SK-N-SH (cell line): ENCODE measurements around the gene NHERF2. TPM values are rescaled to one million over a fixed set of nuclear protein-coding genes. Genes with fewer than 3 reads are reported as not detected.

Experiments
- CTCF ChIA-PET: fragments of 300-600, 350-600 bp; formaldehyde crosslinking; extraction: SDS; loops from one replicate; lab custom pipeline; 2021; lab: Yijun Ruan, JAX
- POLR2A ChIA-PET: fragments of 350-600 bp; sonication (Branson Sonifier 250); formaldehyde crosslinking; extraction: SDS; loops from one replicate; lab custom pipeline; 2020; ENCODE audit warnings: antibody characterized with exemption, inconsistent platforms; lab: Yijun Ruan, JAX
- DNase-seq: peaks from one replicate; pipeline ENCODE4 v3.0.0; 2012
- H2AFZ ChIP-seq: fragments of 200-600 bp; sonication (generic); 2 replicates; pipeline ENCODE4 v1.8.1; 2016; ENCODE audit warnings: antibody characterized with exemption, mild to moderate bottlenecking, low read depth
- H3F3A ChIP-seq: fragments of 200-600 bp; sonication (generic); replicated peaks from 2 replicates; pipeline ENCODE3; 2016; ENCODE audit warnings: antibody characterized with exemption, mild to moderate bottlenecking; ENCODE audit not compliant: insufficient read depth
- H3K27ac ChIP-seq, 2 experiments: fragments of 200-500 bp in 1 of 2; fragments of 200-600 bp in 1 of 2; sonication (Bioruptor generic) in 1 of 2; sonication (generic), shearing (Covaris generic) in 1 of 2; 2 replicates each; pipeline versions ENCODE4 v1.5.1 to v1.6.1; 2014 to 2016; ENCODE audit warnings: low read depth in 2 of 2, inconsistent platforms in 1 of 2, low read length in 1 of 2, mild to moderate bottlenecking in 1 of 2, mixed read lengths in 1 of 2
- H3K27me3 ChIP-seq: fragments of 200-600 bp; sonication (generic), shearing (Covaris generic); 2 replicates; pipeline ENCODE4 v1.6.1; 2016; ENCODE audit warnings: mixed run types; ENCODE audit not compliant: insufficient read depth
- H3K36me3 ChIP-seq, 2 experiments: fragments of 200-500 bp in 1 of 2; fragments of 200-600 bp in 1 of 2; sonication (Bioruptor generic) in 1 of 2; sonication (generic) in 1 of 2; replicated peaks in 1 of 2; 2 replicates each; pipeline versions ENCODE3 to v1.5.1; 2014 to 2016; ENCODE audit warnings: low read length in 1 of 2, mild to moderate bottlenecking in 1 of 2; ENCODE audit not compliant: insufficient read depth in 2 of 2, control insufficient read depth in 1 of 2
- H3K4me1 ChIP-seq, 2 experiments: fragments of 200-500 bp in 1 of 2; fragments of 200-600 bp in 1 of 2; sonication (Bioruptor generic) in 1 of 2; sonication (generic), shearing (Covaris generic) in 1 of 2; 2 replicates each; pipeline versions ENCODE4 v1.5.1 to v1.6.1; 2014 to 2016; ENCODE audit warnings: low read depth in 1 of 2, low read length in 1 of 2, mixed run types in 1 of 2; ENCODE audit not compliant: insufficient read depth in 2 of 2, control insufficient read depth in 1 of 2
- H3K4me2 ChIP-seq: fragments of 200-600 bp; sonication (generic), shearing (Covaris generic); 2 replicates; pipeline ENCODE4 v1.6.1; 2017; ENCODE audit warnings: mixed run types
- H3K4me3 ChIP-seq, 2 experiments: fragments of 200-500 bp in 1 of 2; fragments of 200-600 bp in 1 of 2; sonication (Bioruptor generic) in 1 of 2; sonication (generic), shearing (Covaris generic) in 1 of 2; 2 replicates each; pipeline versions ENCODE4 v1.5.1 to v1.8.1; 2014 to 2016; ENCODE audit warnings: low read depth in 2 of 2, inconsistent platforms in 1 of 2, low read length in 1 of 2, mild to moderate bottlenecking in 1 of 2, mixed read lengths in 1 of 2, moderate library complexity in 1 of 2
- H3K79me2 ChIP-seq: fragments of 200-600 bp; sonication (generic); 2 replicates; pipeline ENCODE4 v1.8.1; 2017; ENCODE audit warnings: mild to moderate bottlenecking; ENCODE audit not compliant: insufficient read depth
- H3K9ac ChIP-seq: fragments of 200-600 bp; sonication (generic); 2 replicates; pipeline ENCODE4 v1.6.1; 2017; ENCODE audit warnings: mixed run types
- H3K9me2 ChIP-seq: fragments of 200-600 bp; sonication (generic); 2 replicates; pipeline ENCODE4 v1.6.1; 2017; ENCODE audit warnings: mixed run types
- H3K9me3 ChIP-seq: fragments of 200-600 bp; sonication (generic); 2 replicates; pipeline ENCODE4 v1.6.1; 2017; ENCODE audit warnings: mixed run types, mild to moderate bottlenecking, moderate library complexity
- H4K20me1 ChIP-seq: fragments of 200-600 bp; sonication (generic); 2 replicates; pipeline ENCODE4 v1.6.1; 2017; ENCODE audit warnings: mild to moderate bottlenecking, mixed run types; ENCODE audit not compliant: insufficient read depth
- GATA2 ChIP-seq: sonication (generic); formaldehyde crosslinking; IDR thresholded peaks from 2 replicates; pipeline ENCODE4 v1.5.0; 2020; ENCODE audit warnings: mild to moderate bottlenecking, missing genetic modification reagents
- JUND ChIP-seq: IDR thresholded peaks from 2 replicates; pipeline ENCODE4 v1.4.0; 2012
- MAX ChIP-seq: IDR thresholded peaks from 2 replicates; pipeline ENCODE4 v1.4.0; 2012; ENCODE audit warnings: low read depth
- MEF2A ChIP-seq: IDR thresholded peaks from 2 replicates; pipeline ENCODE4 v1.4.0; 2012; ENCODE audit warnings: low read depth, borderline replicate concordance
- MXI1 ChIP-seq: IDR thresholded peaks from 2 replicates; pipeline ENCODE4 v1.6.1; 2012; ENCODE audit warnings: mild to moderate bottlenecking, low read depth, low read length, improper control_type of control experiment
- NFIC ChIP-seq: IDR thresholded peaks from 2 replicates; pipeline ENCODE4 v1.4.0; 2012; ENCODE audit warnings: borderline replicate concordance
- NRF1 ChIP-seq: IDR thresholded peaks from 2 replicates; pipeline ENCODE4 v1.6.1; 2012; ENCODE audit warnings: low read depth, mild to moderate bottlenecking, low read length
- POLR2AphosphoS5 ChIP-seq: IDR thresholded peaks from 2 replicates; pipeline ENCODE4 v1.6.1; 2012; ENCODE audit warnings: low read depth, low read length
- RAD21 ChIP-seq: IDR thresholded peaks from 2 replicates; pipeline ENCODE4 v1.6.1; 2012; ENCODE audit warnings: mild to moderate bottlenecking, low read length
- RXRA ChIP-seq: IDR thresholded peaks from 2 replicates; pipeline ENCODE4 v1.4.0; 2012; ENCODE audit warnings: low read depth, mild to moderate bottlenecking, borderline replicate concordance
- SMC3 ChIP-seq: IDR thresholded peaks from 2 replicates; pipeline ENCODE4 v1.6.1; 2012; ENCODE audit warnings: low read depth, low read length, improper control_type of control experiment
- TAF1 ChIP-seq: IDR thresholded peaks from 2 replicates; pipeline ENCODE4 v1.6.1; 2012; ENCODE audit warnings: low read depth, mild to moderate bottlenecking, low read length, moderate library complexity, borderline replicate concordance
- TCF12 ChIP-seq: IDR thresholded peaks from 2 replicates; pipeline ENCODE4 v1.4.0; 2012
- TEAD4 ChIP-seq: IDR thresholded peaks from 2 replicates; pipeline ENCODE4 v1.4.0; 2012; ENCODE audit warnings: mild to moderate bottlenecking, borderline replicate concordance; ENCODE audit not compliant: insufficient read depth
- ZBTB33 ChIP-seq: IDR thresholded peaks from 2 replicates; pipeline ENCODE4 v1.4.0; 2012; ENCODE audit warnings: low read depth, borderline replicate concordance
- WGBS: methylation state at CpG from one replicate; pipeline ENCODE4 v1.1.6; 2017; ENCODE audit warnings: low lambda C conversion rate; 5-methylcytosine and 5-hydroxymethylcytosine counted together
- polyA plus RNA-seq, 3 experiments: library from polyadenylated mRNA; depleted of rRNA; stranded (reverse); fragments of >200 nt; gene quantifications; 2 replicates each; pipeline ENCODE4 v1.2.3, GENCODE V29; 2012
- TF ChIP-seq, protein P1 (sequence below): IDR thresholded peaks from 2 replicates; pipeline ENCODE4 v1.4.0; 2012; ENCODE audit warnings: low read depth, borderline replicate concordance
- TF ChIP-seq, protein P2 (sequence below): fragments of 150-350 bp; IDR thresholded peaks from 2 replicates; pipeline ENCODE4 v1.6.1; 2017; ENCODE audit warnings: antibody characterized with exemption, low read length, low read depth, borderline replicate concordance

NHERF2 gene
- polyA plus RNA-seq, 1 of the 3 experiments (the other 2 are of a cell fraction), result 53.8 TPM

GRCh38 chr16:2027024-2028010 lies 615 bp downstream of the NHERF2 start:
- 27% methylated on average over 8 of the region's 76 CpGs for WGBS

DNA sequence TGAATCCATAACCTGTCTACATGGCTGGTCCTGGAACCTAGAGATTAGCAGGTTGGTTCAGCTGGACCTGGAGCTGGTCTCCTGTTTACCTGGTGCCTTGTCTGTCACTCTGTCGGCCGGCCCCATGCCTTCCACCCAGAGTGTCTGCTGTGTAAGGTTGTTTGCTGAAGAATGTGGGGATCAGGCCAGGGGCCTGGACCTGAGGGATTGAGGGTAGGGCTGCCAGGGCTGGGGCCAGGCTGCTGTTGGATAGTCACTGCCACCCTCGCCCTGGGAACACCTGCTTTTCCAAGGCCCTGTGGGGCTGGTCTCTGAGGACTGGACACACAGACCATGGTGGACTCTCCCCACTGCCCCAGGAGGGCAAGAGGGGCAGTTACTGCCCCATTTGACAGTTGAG lies 1.4 kb downstream of the NHERF2 start:
- DNase-seq, result no peak
- Histone ChIP-seq H3F3A (peaks cover 5% of the 10 kb centered on the region), H3K4me1 (peaks cover 13 to 27% of the 10 kb centered on the region in 2 experiments; a peak in 3 of 4 replicates), H3K27ac (no peak overlapping the region; a peak in 1 of 4 replicates), H3K79me2 (peaks cover 18% of the 10 kb centered on the region; the same call in 1 of the 2 replicates), H3K27me3 (no peaks in the 10 kb centered on the region), H2AFZ (no peak overlapping the region), H4K20me1 (peaks cover 8% of the 10 kb centered on the region; the same call in 1 of the 2 replicates), H3K9me2 (no peaks in the 10 kb centered on the region), H3K4me3 (peak overlapping the region; percentile 56 to 67; a peak in 3 of 4 replicates), H3K36me3 (peaks cover 0 to 6% of the 10 kb centered on the region in 2 experiments), H3K9me3 (no peaks in the 10 kb centered on the region), H3K9ac (peak overlapping the region; percentile 61), H3K4me2 (peak overlapping the region; percentile 90)
- ChIA-PET POLR2A (interaction anchor here (0.9 to 1.2 kb wide), 3 partner anchors 13 to 127 kb away, joined by 4 to 10 read pairs (median 6); partner anchors contain the start of gene TRAF7), CTCF (interaction anchor here (1.0 to 2.0 kb wide), 7 partner anchors 12 to 124 kb away, joined by 3 to 6 read pairs (median 5); partner anchors contain the start of genes NTHL1 and TSC2)
- no CpG with 5 or more reads among the region's 3 CpGs for WGBS
- TF ChIP-seq, protein P1, sequence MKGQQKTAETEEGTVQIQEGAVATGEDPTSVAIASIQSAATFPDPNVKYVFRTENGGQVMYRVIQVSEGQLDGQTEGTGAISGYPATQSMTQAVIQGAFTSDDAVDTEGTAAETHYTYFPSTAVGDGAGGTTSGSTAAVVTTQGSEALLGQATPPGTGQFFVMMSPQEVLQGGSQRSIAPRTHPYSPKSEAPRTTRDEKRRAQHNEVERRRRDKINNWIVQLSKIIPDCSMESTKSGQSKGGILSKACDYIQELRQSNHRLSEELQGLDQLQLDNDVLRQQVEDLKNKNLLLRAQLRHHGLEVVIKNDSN, result no peak
- no peak for TF ChIP-seq TAF1
- TF ChIP-seq NFIC, result no peak
- TF ChIP-seq MAX, result no peak
- TF ChIP-seq JUND, result no peak
- TF ChIP-seq MEF2A, result no peak
- TF ChIP-seq, protein P2, sequence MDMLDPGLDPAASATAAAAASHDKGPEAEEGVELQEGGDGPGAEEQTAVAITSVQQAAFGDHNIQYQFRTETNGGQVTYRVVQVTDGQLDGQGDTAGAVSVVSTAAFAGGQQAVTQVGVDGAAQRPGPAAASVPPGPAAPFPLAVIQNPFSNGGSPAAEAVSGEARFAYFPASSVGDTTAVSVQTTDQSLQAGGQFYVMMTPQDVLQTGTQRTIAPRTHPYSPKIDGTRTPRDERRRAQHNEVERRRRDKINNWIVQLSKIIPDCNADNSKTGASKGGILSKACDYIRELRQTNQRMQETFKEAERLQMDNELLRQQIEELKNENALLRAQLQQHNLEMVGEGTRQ, result no peak
- no peak for TF ChIP-seq SMC3
- TF ChIP-seq POLR2AphosphoS5, result no peak
- no peak for TF ChIP-seq TEAD4
- TF ChIP-seq TCF12, result no peak
- no peak for TF ChIP-seq NRF1

More at GRCh38 chr16:2027024-2028010, 615 bp downstream of the NHERF2 start:
- H3K27me3 ChIP-seq, result no peaks in the 10 kb centered on the region
- no peaks in the 10 kb centered on the region for H3K9me3 ChIP-seq
- H3K4me1 ChIP-seq, result peaks cover 7 to 29% of the 10 kb centered on the region in 2 experiments; a peak in 2 of 4 replicates
- no peak overlapping the region for H2AFZ ChIP-seq
- TF ChIP-seq POLR2AphosphoS5 (no peak), RAD21 (0 out of 2 replicates have a peak, but pooled peaks have one; percentile 18), GATA2 (no peak), MXI1 (peak; percentile 72), TEAD4 (no peak), RXRA (no peak), ZBTB33 (no peak)
- H3K36me3 ChIP-seq, result peaks cover 0 to 6% of the 10 kb centered on the region in 2 experiments
- peaks cover 15% of the 10 kb centered on the region; the same call in 1 of the 2 replicates for H3K79me2 ChIP-seq
- H3K27ac ChIP-seq, result peak overlapping the region in 1 of 2 experiments; percentile 28; a peak in 1 of 4 replicates
- peak overlapping the region; percentile 61 for H3K9ac ChIP-seq
- peak overlapping the region; percentile 56 to 67 for H3K4me3 ChIP-seq
- ChIA-PET POLR2A (interaction anchor here (0.9 to 1.2 kb wide), 3 partner anchors 13 to 128 kb away, joined by 4 to 10 read pairs (median 6); partner anchors contain the start of gene TRAF7), CTCF (interaction anchor here (0.8 to 6.5 kb wide), 9 partner anchors 11 to 126 kb away, joined by 3 to 68 read pairs (median 5); partner anchors contain the start of genes NTHL1, TBL3 and TSC2)
- H3K9me2 ChIP-seq, result no peaks in the 10 kb centered on the region
- H4K20me1 ChIP-seq, result peaks cover 8% of the 10 kb centered on the region; the same call in 1 of the 2 replicates
- peak; percentile 72 for DNase-seq
- H3K4me2 ChIP-seq, result peak overlapping the region; percentile 90
- H3F3A ChIP-seq, result peaks cover 9% of the 10 kb centered on the region
